Activated T-cell treated with anti-CD3 and anti-CD28 coated beads, Interleukin-2, amount 50 U/mL, for 4 hours (primary cell): Measurements from ENCODE around the gene TFF1. TPM values are rescaled to one million over a fixed set of nuclear protein-coding genes. Genes with fewer than 3 reads are reported as not detected.

Experiments used
- ATAC-seq, 2 donors: fragments of 200-7000 bp; cut with Tn5 transposase; one replicate each; pipeline ENCODE4 v1.10.0; 2021
- DNase-seq: peaks from one replicate; pipeline ENCODE4 v3.0.0-alpha.2; 2020
- H3K27me3 Mint-ChIP-seq: one replicate; pipeline ENCODE4 v1.8.0; 2021; ENCODE audit warnings: low read depth, mixed read lengths
- H3K36me3 Mint-ChIP-seq: one replicate; pipeline ENCODE4 v1.8.0; 2022; ENCODE audit warnings: mixed read lengths; ENCODE audit not compliant: insufficient read depth
- H3K4me1 Mint-ChIP-seq: one replicate; pipeline ENCODE4 v1.8.0; 2021; ENCODE audit warnings: low read depth, mixed read lengths
- H3K4me3 Mint-ChIP-seq: one replicate; pipeline ENCODE4 v1.8.0; 2021; ENCODE audit warnings: mild to moderate bottlenecking, moderate library complexity, mixed read lengths
- H3K9me3 Mint-ChIP-seq: one replicate; pipeline ENCODE4 v1.8.0; 2021; ENCODE audit warnings: mixed read lengths
- total RNA-seq, 3 donors: library from RNA; stranded (reverse); gene quantifications; one replicate each; pipeline ENCODE4 v1.2.1, GENCODE V29; 2021

Gene TFF1
- total RNA-seq, 3 donors from 2014 or later: 0.82 TPM; not detected in 2

DNA sequence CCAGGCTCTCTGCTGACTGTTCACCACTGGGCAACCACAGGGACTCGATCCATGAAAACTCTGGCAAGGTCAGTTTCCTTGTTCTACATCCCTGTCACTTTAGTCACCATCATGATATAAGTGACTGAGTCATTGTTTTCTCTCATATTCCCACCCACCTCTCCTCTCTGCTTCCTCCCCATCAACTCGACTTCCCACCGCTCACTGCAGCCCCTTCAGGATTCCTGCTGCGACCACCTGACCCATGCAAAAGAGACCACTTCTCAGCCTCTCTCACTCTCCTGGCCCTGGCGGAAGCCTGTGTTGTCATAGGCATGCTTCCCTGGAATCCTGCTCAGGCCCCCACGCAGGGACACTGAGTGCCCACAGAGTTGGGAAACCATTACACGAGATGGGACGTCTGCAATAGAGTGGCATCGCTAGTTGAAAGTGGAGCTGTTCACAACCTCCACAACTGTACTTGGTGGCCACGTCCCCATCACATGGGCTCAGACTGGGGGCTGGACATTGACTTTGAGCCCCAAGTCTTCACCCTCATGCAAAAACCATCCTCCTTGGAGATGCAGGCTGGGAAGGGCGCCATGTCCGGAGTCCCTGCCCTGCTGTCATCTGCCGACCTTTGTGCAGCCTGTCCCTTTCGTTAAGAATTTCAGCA lies 13.8 kb downstream of the TFF1 start:
- DNase-seq: no peak
- no peaks in the 10 kb centered on the region for H3K4me1 Mint-ChIP-seq
- no peak overlapping the region for H3K4me3 Mint-ChIP-seq
- H3K9me3 Mint-ChIP-seq: peaks cover 13% of the 10 kb centered on the region
- no peaks in the 10 kb centered on the region for H3K27me3 Mint-ChIP-seq
- ATAC-seq: no peak
- no peaks in the 10 kb centered on the region for H3K36me3 Mint-ChIP-seq

DNA sequence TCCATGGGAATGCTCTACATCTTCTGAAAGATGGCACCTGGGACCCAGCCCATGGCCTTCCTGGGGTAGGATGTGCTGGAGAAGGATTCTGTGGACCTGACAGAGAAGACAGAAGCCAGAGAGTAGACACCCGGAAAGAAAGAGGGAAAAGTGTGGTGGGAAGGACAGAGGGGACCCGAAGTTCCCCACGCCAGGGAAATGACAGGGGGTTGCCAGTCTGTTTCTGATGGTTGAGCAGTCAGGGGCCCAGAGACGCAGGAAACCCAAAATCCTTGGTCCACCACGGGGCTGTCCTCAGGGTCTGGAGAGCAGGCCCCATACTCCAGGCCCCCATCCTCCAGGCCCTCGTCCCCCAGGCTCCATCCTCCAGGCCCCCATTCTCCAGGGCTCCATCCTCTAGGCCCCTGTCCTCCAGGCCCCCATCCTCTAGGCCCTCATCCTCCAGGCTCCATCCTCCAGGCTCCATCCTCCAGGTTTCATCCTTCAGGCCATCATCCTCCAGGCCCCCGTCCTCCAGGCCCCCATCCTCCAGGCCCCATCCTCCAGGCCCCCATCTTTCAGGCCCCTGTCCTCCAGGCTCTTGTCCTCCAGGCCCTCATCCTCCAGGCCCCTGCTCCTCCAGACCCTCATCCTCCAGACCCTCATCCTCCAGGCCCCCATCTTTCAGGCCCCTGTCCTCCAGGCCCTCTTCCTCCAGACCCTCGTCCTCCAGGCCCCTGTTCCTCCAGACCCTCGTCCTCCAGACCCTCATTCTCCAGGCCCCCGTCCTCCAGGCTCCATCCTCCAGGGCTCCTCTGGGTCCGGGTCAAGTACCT lies 14.5 kb downstream of the TFF1 start:
- ATAC-seq (no peak), DNase-seq (no peak)
- H3K36me3 Mint-ChIP-seq: no peaks in the 10 kb centered on the region
- peaks cover 13% of the 10 kb centered on the region for H3K9me3 Mint-ChIP-seq
- no peaks in the 10 kb centered on the region for H3K27me3 Mint-ChIP-seq
- no peaks in the 10 kb centered on the region for H3K4me1 Mint-ChIP-seq
- no peak overlapping the region for H3K4me3 Mint-ChIP-seq

DNA sequence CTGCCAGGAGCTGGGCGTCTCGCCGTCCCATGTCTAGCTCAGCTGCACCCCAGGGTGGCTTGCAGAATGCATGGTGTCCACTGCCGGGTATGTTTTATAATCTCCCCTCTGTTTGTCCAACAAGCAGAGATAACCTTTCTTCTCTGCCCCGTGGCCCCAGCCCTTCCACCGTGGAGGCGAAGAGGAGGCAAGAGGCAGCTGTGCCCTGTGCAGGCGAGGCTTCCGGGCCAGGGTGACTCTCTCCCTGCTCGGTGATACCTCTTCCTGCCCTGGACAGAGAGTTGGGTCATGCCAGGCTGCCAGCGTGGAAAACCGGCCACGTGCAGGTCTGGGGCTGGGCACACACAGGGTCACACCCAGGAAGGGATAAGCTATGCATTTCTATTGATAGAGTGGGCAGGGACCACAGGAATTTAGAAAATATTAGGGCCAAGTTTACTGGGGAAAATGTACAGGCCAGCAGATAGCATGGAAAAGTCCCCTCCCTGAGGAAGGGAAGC lies 15.4 kb downstream of the TFF1 start, which contains the start of gene TFF2:
Gene TFF2, minus strand, starts transcription at position 68 of the 500 bp plus-strand sequence. Its CDS starts 37 bp downstream, at position 31.
- no peak for DNase-seq
- Mint-ChIP-seq H3K27me3 (no peaks in the 10 kb centered on the region), H3K4me1 (no peaks in the 10 kb centered on the region), H3K4me3 (no peak within 1 kb of the TSS), H3K36me3 (no peaks in the 10 kb centered on the region), H3K9me3 (peaks cover 13% of the 10 kb centered on the region)
- ATAC-seq: no peak

DNA sequence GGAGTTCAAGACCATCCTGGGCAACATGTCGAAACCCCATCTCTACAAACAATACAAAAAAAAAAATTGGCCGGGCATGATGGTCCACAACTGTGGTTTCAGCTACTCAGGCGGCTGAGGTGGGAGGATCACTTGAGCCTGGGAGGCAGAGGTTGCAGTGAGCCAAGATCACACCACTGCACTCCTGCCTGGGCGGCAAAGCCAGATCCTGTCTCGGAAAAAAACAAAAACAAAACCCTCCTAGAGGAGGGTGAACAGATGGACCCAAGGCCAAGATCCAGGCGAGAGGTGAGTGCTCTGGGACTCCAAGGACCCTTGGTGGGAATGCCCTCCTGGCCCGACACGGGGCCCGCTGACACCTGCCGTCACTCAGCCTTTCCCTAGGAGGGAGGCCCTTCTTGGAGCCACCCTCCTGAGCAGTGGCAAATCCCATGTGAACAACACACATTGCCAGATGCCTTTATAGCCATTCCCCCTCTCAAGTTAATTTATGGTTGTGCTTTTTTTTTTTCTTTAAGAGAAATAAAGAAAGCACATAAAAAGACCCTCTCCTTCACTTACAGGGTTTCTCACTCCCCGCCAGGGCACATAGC lies 15.9 kb downstream of the TFF1 start:
- Mint-ChIP-seq H3K9me3 (peaks cover 13% of the 10 kb centered on the region), H3K4me3 (no peak overlapping the region)

DNA sequence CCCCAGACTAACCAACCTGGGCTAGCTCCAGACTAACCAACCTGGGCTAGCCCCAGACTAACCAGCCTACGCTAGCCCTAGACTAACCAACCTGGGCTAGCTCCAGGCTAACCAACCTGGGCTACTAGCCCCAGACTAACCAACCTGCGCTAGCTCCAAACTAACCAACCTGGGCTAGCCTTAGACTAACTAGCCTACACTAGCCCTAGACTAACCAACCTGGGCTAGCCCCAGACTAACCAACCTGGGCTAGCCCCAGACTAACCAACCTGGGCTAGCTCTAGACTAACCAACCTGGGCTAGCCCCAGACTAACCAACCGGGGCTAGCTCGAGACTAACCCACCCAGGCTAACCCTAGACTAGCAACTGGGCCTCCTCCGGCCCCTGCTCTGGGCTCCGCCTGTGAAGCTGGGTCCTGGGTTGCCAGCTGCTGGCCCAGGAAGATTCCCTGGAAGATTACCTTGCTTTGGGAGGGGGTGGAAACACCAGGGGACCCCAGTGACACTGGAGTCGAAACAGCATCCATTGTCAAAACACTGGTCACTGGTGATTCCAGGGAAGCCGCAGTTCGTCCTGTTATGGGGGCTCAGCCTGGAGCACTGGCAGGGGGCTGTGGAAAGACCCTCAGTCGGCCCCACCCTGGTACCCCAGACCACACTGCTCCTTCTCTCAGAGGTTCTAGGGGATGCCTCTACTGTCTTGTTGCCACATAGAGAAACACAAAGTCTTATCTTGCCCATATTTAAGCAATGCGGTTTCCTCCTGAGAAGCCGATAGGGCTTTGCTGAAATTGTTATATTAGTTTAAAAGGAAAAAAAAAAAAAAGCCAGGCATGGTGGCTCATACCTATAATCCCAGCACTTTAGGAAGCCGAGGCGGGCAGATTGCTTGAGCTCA lies 16.7 kb downstream of the TFF1 start:
- no peak for DNase-seq
- H3K9me3 Mint-ChIP-seq: peaks cover 8% of the 10 kb centered on the region
- H3K36me3 Mint-ChIP-seq: no peaks in the 10 kb centered on the region
- no peaks in the 10 kb centered on the region for H3K27me3 Mint-ChIP-seq
- H3K4me1 Mint-ChIP-seq: no peaks in the 10 kb centered on the region
- H3K4me3 Mint-ChIP-seq: no peak overlapping the region
- no peak for ATAC-seq

More for the DNA sequence above, 15.9 kb downstream of the TFF1 start:
- Mint-ChIP-seq H3K4me1 (no peaks in the 10 kb centered on the region), H3K27me3 (no peaks in the 10 kb centered on the region), H3K36me3 (no peaks in the 10 kb centered on the region)
- no peak for DNase-seq
- no peak for ATAC-seq

DNA sequence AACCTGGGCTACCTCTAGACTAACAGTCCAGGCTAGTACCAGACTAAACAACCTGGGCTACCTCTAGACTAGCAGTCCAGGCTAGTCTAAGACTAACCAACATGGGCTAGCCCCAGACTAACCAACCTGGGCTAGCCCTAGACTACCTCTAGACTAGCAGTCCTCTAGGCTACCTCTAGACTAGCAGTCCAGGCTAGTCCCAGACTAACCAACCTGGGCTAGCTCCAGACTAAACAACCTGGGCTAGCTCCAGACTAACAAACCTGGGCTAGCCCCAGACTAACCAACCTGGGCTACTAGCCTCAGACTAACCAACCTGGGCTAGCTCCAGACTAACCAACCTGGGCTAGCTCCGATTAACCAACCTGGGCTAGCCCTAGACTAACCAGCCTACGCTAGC lies 17.6 kb downstream of the TFF1 start:
- DNase-seq: no peak
- H3K27me3 Mint-ChIP-seq: no peaks in the 10 kb centered on the region
- no peak overlapping the region for H3K4me3 Mint-ChIP-seq
- peaks cover 2% of the 10 kb centered on the region for H3K9me3 Mint-ChIP-seq
- no peaks in the 10 kb centered on the region for H3K36me3 Mint-ChIP-seq
- no peak for ATAC-seq
- H3K4me1 Mint-ChIP-seq: no peaks in the 10 kb centered on the region

DNA sequence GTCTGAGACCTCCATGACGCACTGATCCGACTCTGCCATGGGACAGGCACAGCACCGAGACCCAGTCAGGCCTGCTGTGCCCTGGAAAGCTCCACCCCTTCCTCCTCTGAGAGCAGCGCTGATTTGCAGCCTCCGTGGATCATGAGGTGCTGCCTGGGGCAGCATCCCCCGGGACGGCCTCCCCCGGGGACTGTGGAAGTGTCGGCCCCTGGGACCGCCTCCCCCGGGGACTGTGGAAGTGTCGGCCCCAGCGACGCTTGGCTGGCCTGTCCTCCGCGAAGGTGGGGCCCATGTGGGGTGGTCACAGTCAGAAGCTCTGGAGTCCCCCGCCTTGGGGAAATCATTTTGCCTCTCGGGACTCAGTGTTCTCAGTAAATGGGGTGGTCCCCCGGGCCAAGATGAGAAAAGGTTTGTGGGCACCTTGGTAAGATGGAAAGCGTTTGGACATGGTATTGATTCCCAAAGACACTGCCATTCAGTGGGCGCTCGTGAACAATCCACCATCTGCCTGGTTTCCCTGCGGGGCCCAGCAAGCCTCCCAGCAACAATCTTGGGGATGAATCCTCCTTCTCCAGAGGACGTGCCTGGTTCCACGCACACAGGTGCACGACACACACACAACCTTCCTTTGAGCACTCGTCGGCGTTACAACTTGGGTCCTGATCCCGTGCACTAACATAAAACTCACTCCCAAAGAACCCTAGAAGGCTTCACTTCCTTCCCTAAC lies 18.6 kb downstream of the TFF1 start:
- DNase-seq (no peak), ATAC-seq (no peak)
- Mint-ChIP-seq H3K9me3 (no peaks in the 10 kb centered on the region), H3K27me3 (no peaks in the 10 kb centered on the region), H3K4me1 (no peaks in the 10 kb centered on the region), H3K4me3 (no peak overlapping the region), H3K36me3 (no peaks in the 10 kb centered on the region)

DNA sequence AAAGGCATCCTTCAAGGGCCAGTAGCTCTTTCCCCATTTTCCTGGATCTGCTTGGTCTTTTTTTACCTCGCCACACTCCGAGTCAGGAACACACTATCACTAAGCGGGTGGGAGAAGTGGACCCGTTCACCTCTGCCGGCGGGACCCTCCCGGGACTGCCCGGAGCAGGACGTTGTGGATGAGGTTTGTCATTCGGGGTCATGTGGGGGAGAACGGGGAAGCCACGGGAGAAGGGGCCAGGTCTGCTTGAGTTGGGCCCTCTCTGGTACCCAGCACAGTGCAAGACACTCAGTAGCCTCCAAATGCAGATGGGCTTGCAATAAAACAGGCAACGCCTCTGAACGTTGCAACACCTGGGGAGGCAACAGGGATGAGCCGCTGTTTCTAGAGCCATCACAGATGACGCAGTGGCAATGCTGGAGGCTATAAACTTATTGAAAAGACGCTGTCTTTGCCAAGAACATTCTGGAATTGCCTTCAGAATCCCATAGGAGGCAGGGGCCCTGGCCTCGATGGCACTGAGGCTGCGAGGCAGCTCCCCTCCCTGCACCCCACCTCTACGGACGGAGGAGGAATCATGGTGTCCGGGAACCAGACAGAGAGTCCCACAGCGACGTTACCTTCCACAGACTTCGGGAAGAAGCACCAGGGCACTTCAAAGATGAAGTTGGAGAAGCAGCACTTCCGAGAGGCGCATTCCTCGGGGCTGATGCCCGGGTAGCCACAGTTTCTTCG lies 19.3 kb downstream of the TFF1 start:
- Mint-ChIP-seq H3K27me3 (no peaks in the 10 kb centered on the region), H3K36me3 (no peaks in the 10 kb centered on the region), H3K4me3 (no peak overlapping the region), H3K9me3 (no peaks in the 10 kb centered on the region), H3K4me1 (no peaks in the 10 kb centered on the region)
- DNase-seq (no peak), ATAC-seq (no peak)

DNA sequence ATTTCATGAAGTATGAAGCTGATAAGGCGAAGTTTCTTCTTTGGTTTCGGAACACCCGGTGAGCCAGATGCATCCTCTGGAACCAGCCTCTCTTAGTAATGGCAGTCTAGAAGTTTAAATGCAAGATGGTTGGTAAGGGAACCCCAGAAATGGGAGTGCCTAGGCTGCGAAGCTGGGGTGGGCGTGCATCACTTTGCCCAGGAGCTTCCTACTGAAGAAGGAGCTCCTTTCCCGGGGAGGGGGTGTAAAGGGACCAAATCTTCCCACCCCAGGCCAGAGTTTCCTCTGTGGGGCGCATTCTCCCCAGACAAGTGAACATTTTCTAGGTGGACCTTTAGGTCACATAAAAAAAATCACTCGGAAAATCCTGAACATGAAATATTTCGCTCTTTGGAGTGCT lies 19.9 kb downstream of the TFF1 start:
- H3K4me3 Mint-ChIP-seq: no peak overlapping the region
- no peak for DNase-seq
- ATAC-seq: no peak
- H3K27me3 Mint-ChIP-seq: no peaks in the 10 kb centered on the region
- H3K4me1 Mint-ChIP-seq: no peaks in the 10 kb centered on the region
- H3K9me3 Mint-ChIP-seq: no peaks in the 10 kb centered on the region
- H3K36me3 Mint-ChIP-seq: no peaks in the 10 kb centered on the region

DNA sequence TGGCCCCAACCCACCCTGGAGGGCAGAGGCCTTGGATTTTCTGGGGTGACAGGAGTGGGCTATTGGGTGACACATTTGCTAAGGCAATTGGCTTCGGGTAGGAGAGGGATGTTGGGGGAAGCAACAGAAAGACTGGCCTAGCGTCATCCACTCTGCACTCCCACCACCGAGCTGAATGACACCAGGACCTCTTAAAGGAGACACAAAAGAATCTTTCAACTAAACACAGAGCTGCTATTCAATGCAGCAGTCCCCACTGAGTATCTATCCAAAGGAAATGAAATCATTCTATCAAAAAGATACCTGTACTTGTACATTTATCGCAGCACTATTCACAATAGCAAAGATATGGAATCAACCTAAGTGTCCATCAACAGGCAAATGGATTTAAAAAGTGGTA lies 21.7 kb downstream of the TFF1 start:
- H3K4me1 Mint-ChIP-seq: no peaks in the 10 kb centered on the region
- no peaks in the 10 kb centered on the region for H3K9me3 Mint-ChIP-seq
- no peak overlapping the region for H3K4me3 Mint-ChIP-seq
- DNase-seq: no peak
- no peaks in the 10 kb centered on the region for H3K36me3 Mint-ChIP-seq
- ATAC-seq: no peak
- no peaks in the 10 kb centered on the region for H3K27me3 Mint-ChIP-seq

DNA sequence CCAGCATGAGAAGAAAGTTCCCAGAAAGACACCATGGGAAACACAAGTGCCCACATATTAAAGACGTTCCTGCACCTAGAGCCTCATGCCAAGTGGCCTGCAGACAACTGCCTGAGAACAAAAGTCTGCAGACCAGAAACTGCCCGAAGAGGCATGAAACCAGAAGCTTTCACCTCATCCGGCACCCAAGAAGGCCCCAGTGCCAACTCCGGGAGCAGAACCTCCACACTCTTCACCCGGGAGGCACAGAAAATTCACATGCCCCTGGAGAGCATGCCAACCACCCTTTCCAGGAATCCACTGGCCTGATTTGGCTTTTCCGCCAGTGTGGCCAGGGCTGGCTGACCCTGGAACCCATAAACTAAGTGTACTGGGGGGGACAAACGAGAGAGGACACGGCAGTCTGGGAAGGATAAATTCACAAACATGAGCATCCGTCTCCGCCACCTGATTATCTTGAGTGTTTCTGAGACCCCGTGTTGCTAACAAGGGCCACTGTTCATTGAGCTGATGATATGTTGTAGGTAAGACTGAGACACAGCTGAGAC lies 22.3 kb downstream of the TFF1 start:
- ATAC-seq (no peak), DNase-seq (no peak)
- no peaks in the 10 kb centered on the region for H3K36me3 Mint-ChIP-seq
- H3K4me3 Mint-ChIP-seq: no peak overlapping the region
- no peaks in the 10 kb centered on the region for H3K9me3 Mint-ChIP-seq
- no peaks in the 10 kb centered on the region for H3K27me3 Mint-ChIP-seq
- H3K4me1 Mint-ChIP-seq: no peaks in the 10 kb centered on the region

DNA sequence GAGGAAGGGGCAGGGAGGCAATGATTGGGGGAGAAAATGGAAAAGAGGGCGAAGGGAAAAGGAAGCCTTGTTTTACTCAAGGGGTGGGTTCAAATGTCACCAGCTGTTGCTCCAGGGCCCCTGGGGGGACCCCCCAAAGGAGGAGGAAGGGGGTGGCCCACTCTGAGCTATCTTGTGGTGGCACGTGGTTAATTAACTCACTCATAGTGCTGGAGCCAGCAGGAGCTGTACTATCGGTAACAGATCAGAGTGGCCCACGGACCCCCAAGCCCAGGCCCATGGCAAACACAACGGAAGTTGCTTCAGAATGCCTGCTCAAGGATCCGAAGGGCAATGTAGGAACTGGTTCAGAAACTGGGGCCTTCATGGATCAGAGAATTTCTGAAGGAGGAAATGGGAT lies 22.8 kb downstream of the TFF1 start:
- no peaks in the 10 kb centered on the region for H3K4me1 Mint-ChIP-seq
- DNase-seq (no peak), ATAC-seq (no peak)
- no peaks in the 10 kb centered on the region for H3K27me3 Mint-ChIP-seq
- no peaks in the 10 kb centered on the region for H3K36me3 Mint-ChIP-seq
- no peaks in the 10 kb centered on the region for H3K9me3 Mint-ChIP-seq
- no peak overlapping the region for H3K4me3 Mint-ChIP-seq

DNA sequence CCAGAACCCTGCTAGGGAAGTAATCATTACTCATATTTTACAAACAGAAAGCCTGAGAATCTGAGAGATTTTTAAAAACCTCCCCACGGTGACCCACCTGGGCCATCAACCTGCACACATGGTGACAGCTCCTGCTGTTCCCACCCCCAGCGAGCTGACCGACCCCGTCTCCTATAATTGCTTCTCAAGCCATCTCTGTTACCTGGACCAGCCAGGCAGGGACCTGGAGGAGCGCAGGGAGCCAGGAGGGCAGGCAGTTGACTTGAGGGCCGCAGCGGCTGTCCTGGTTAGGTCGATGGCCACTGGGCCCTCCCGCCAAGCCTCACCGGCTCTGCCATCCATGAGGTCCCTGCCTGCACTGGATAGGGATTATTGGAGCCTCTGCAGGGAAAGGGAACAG lies 23.2 kb downstream of the TFF1 start:
- Mint-ChIP-seq H3K4me1 (peaks cover 3% of the 10 kb centered on the region), H3K4me3 (no peak overlapping the region), H3K9me3 (no peaks in the 10 kb centered on the region), H3K27me3 (no peaks in the 10 kb centered on the region), H3K36me3 (no peaks in the 10 kb centered on the region)
- DNase-seq (no peak), ATAC-seq (no peak)
